ENCODE measurements around the gene TAS2R7.

Gene TAS2R7

GRCh38 chr12:10802587-10802986 is at the start of gene TAS2R7:
Gene TAS2R7 (minus strand): TSS chr12:10802627. CDS start chr12:10802570, 57 bp downstream.
- TF ChIP-seq, protein P1, sequence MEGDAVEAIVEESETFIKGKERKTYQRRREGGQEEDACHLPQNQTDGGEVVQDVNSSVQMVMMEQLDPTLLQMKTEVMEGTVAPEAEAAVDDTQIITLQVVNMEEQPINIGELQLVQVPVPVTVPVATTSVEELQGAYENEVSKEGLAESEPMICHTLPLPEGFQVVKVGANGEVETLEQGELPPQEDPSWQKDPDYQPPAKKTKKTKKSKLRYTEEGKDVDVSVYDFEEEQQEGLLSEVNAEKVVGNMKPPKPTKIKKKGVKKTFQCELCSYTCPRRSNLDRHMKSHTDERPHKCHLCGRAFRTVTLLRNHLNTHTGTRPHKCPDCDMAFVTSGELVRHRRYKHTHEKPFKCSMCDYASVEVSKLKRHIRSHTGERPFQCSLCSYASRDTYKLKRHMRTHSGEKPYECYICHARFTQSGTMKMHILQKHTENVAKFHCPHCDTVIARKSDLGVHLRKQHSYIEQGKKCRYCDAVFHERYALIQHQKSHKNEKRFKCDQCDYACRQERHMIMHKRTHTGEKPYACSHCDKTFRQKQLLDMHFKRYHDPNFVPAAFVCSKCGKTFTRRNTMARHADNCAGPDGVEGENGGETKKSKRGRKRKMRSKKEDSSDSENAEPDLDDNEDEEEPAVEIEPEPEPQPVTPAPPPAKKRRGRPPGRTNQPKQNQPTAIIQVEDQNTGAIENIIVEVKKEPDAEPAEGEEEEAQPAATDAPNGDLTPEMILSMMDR (IDR thresholded peaks at IDR 0.05), result no peak
- DNase-seq (ENCODE audit: low spot score), result no peak
- H3K4me3 ChIP-seq, result no peak within 1 kb of the TSS
- no peak within 1 kb of the TSS for H3K27ac ChIP-seq

DNA sequence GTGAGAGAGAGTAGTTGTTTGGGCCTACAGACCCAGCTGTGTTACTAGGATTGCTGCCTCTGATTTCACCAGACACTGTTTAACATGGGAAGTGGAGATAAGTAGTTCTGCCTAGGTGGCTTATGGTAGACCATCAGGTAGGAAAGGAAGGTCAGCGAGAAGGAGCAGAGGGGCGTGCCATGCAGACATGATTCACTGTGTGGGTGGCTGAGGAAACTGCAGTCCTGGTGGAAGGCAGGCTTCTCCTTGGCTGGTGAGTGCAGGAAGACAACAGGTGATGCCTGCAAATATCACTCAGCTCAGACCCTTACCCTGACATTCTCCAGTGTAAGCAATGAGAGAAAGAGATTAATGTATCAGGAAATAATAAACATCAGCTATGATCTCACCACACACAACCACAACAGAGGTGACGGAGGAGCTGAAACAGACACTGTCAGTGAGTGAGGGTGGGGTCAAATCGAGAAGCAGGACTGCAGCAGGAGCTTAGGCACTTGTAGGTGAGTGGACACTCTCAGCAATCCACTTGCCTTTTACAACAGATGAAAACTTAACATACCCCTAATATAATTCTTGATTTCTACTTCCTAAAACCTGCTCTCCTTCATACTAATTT is 48.9 kb upstream of the TAS2R7 start:
- H3K4me3 ChIP-seq, result no peak overlapping the region
- no peak for DNase-seq (ENCODE audit: low spot score)
- H3K27ac ChIP-seq, result no peak overlapping the region
- TF ChIP-seq, protein P1 (IDR thresholded peaks at IDR 0.05), result no peak

- TF ChIP-seq, protein P1 (IDR thresholded peaks at IDR 0.05), result no peak
- no peak within 1 kb of the TSS for H3K4me3 ChIP-seq
- H3K27ac ChIP-seq, result no peak within 1 kb of the TSS
- DNase-seq (ENCODE audit: low spot score), result no peak
Measured at GRCh38 chr12:10849425-10849878, 47.0 kb upstream of the TAS2R7 start, which contains the start of gene PRR4. Gene PRR4 (minus strand): TSS chr12:10849475. CDS start chr12:10849437, 38 bp downstream.

- Histone ChIP-seq H3K27ac (no peak overlapping the region), H3K4me3 (no peak overlapping the region)
- DNase-seq (ENCODE audit: low spot score), result no peak
- TF ChIP-seq, protein P1 (IDR thresholded peaks at IDR 0.05), result no peak
Measured at GRCh38 chr12:10847744-10848143, 45.3 kb upstream of the TAS2R7 start.

DNA sequence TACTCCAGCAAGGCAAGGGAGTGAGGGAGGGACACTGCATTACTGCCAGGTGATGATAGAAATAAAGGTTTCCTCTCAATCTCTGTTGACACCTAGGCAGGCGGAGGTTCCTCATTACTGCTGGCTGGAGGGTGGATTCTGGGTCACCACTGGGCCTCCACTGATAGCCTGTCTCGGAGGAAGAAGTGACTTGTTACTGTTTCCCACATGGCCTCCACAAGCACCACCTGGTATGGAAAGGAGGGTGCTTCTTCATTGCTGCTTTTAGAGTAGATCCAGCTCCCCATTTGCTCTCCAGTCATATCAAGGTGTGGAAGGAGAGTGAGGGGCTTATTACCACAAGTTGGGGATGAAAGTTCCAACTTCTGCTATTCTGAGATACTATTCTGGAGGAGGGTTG is 40.4 kb upstream of the TAS2R7 start:
- Histone ChIP-seq H3K27ac (no peak overlapping the region), H3K4me3 (no peak overlapping the region)
- TF ChIP-seq, protein P1 (IDR thresholded peaks at IDR 0.05), result no peak
- DNase-seq (ENCODE audit: low spot score), result no peak

- no peak overlapping the region for H3K27ac ChIP-seq
- H3K4me3 ChIP-seq, result no peak overlapping the region
- TF ChIP-seq, protein P1 (IDR thresholded peaks at IDR 0.05), result no peak
- no peak for DNase-seq (ENCODE audit: low spot score)
Measured at GRCh38 chr12:10838461-10838860, 36.0 kb upstream of the TAS2R7 start.

- Histone ChIP-seq H3K4me3 (no peak overlapping the region), H3K27ac (no peak overlapping the region)
- DNase-seq (ENCODE audit: low spot score), result no peak
- TF ChIP-seq, protein P1 (IDR thresholded peaks at IDR 0.05), result no peak
Measured at GRCh38 chr12:10829994-10830393, 27.6 kb upstream of the TAS2R7 start.
